Breast epithelium (tissue), 3 donors: ENCODE measurements around the gene FAM184B.

Experiments used
- POLR2A ChIP-seq: fragments of 450-650 bp; IDR thresholded peaks from one replicate; pipeline ENCODE4 v1.6.1; 2016; ENCODE audit warnings: antibody characterized with exemption, mild to moderate bottlenecking, moderate library complexity
- POLR2AphosphoS5 ChIP-seq, 3 donors: sonication (generic); formaldehyde crosslinking; IDR thresholded peaks; one replicate each; pipeline ENCODE4 v1.6.1; 2017; ENCODE audit warnings: antibody characterized with exemption in 3 of 3
- TF ChIP-seq, protein P1 (sequence below), 3 donors: fragments of 450-650 bp; IDR thresholded peaks; one replicate each; pipeline ENCODE4 v1.5.1; 2016 to 2017; ENCODE audit warnings: antibody characterized with exemption in 3 of 3, mild to moderate bottlenecking in 3 of 3, moderate library complexity in 3 of 3

DNA sequence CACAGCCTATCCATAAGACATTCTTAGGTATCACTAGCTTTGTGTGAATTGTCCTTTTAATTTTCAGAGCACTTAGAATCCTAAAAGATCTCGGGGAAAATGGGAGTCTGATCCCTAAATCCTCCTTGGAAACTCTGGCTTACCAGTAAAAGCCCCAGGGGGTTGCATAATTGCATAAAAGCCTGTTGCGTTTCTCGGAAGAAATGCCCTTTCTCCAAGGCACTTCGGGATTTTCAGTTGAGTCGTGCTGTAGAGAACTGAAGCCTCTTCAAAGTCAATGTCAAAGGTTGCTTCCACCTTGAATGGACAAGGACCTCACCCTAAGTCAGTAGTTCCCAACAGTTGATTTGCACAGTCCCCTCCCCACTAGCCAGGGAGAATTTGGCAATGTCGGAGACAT lies 20.8 kb downstream of the FAM184B start:
- no peak for TF ChIP-seq POLR2A
- TF ChIP-seq, protein P1, sequence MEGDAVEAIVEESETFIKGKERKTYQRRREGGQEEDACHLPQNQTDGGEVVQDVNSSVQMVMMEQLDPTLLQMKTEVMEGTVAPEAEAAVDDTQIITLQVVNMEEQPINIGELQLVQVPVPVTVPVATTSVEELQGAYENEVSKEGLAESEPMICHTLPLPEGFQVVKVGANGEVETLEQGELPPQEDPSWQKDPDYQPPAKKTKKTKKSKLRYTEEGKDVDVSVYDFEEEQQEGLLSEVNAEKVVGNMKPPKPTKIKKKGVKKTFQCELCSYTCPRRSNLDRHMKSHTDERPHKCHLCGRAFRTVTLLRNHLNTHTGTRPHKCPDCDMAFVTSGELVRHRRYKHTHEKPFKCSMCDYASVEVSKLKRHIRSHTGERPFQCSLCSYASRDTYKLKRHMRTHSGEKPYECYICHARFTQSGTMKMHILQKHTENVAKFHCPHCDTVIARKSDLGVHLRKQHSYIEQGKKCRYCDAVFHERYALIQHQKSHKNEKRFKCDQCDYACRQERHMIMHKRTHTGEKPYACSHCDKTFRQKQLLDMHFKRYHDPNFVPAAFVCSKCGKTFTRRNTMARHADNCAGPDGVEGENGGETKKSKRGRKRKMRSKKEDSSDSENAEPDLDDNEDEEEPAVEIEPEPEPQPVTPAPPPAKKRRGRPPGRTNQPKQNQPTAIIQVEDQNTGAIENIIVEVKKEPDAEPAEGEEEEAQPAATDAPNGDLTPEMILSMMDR (IDR thresholded peaks at IDR 0.05): no peak
- TF ChIP-seq POLR2AphosphoS5 (IDR thresholded peaks at IDR 0.05): no peak
